Effector memory CD8-positive, alpha-beta T cell (primary cell): ENCODE data around the gene OTUB2.

Experiments used
- ATAC-seq: fragments of 150-1000 bp; cut with Tn5 transposase; replicated peaks from 2 replicates; pipeline ENCODE4 v1.10.0; 2021; ENCODE audit warnings: mild to moderate bottlenecking, moderate library complexity
- DNase-seq, 3 experiments: peaks; one replicate each; pipeline ENCODE4 v3.0.0; 2021
- H3K27ac Mint-ChIP-seq, 2 donors: one replicate each; pipeline ENCODE4 v1.8.0; 2022; ENCODE audit warnings: mild to moderate bottlenecking in 2 of 2, mixed read lengths in 2 of 2, moderate library complexity in 2 of 2
- H3K27me3 Mint-ChIP-seq, 2 donors: one replicate each; pipeline ENCODE4 v1.8.0; 2022; ENCODE audit warnings: mixed read lengths in 2 of 2
- H3K36me3 Mint-ChIP-seq: one replicate; pipeline ENCODE4 v1.8.0; 2022; ENCODE audit warnings: mild to moderate bottlenecking, moderate library complexity, mixed read lengths; ENCODE audit not compliant: insufficient read depth
- H3K4me1 Mint-ChIP-seq, 2 donors: one replicate each; pipeline ENCODE4 v1.8.0; 2022; ENCODE audit warnings: low read depth in 2 of 2, mixed read lengths in 2 of 2
- H3K4me3 Mint-ChIP-seq, 2 donors: one replicate each; pipeline ENCODE4 v1.8.0; 2022; ENCODE audit warnings: mild to moderate bottlenecking in 2 of 2, mixed read lengths in 2 of 2, moderate library complexity in 2 of 2
- H3K9me3 Mint-ChIP-seq, 2 donors: one replicate each; pipeline ENCODE4 v1.8.0; 2022; ENCODE audit warnings: mixed read lengths in 2 of 2

Gene OTUB2

GRCh38 chr14:94043111-94043755 is 17.1 kb downstream of the OTUB2 start:
- peaks cover 93% of the 10 kb centered on the region for H3K36me3 Mint-ChIP-seq
- peak overlapping the region; percentile 46 to 88 for H3K27ac Mint-ChIP-seq
- DNase-seq (no peak), ATAC-seq (no peak)
- peaks cover 0 to 2% of the 10 kb centered on the region in 2 donors for H3K4me1 Mint-ChIP-seq
- no peak overlapping the region for H3K4me3 Mint-ChIP-seq
- no peaks in the 10 kb centered on the region for H3K27me3 Mint-ChIP-seq
- no peaks in the 10 kb centered on the region for H3K9me3 Mint-ChIP-seq

- peaks cover 96% of the 10 kb centered on the region for H3K36me3 Mint-ChIP-seq
- peaks cover 0 to 2% of the 10 kb centered on the region in 2 donors for H3K4me1 Mint-ChIP-seq
- H3K27me3 Mint-ChIP-seq = no peaks in the 10 kb centered on the region
- no peaks in the 10 kb centered on the region for H3K9me3 Mint-ChIP-seq
- DNase-seq (no peak), ATAC-seq (no peak)
- H3K27ac Mint-ChIP-seq = peak overlapping the region; percentile 46 to 88
- H3K4me3 Mint-ChIP-seq = peak overlapping the region in 1 of 2 donors; percentile 9
Observed at GRCh38 chr14:94043756-94044475, 17.8 kb downstream of the OTUB2 start.

GRCh38 chr14:94044476-94045091 is 18.4 kb downstream of the OTUB2 start:
- Mint-ChIP-seq H3K27me3 (no peaks in the 10 kb centered on the region), H3K27ac (peak overlapping the region; percentile 2 to 88), H3K4me1 (peaks cover 0 to 2% of the 10 kb centered on the region in 2 donors), H3K9me3 (no peaks in the 10 kb centered on the region), H3K4me3 (no peak overlapping the region), H3K36me3 (peaks cover 96% of the 10 kb centered on the region)
- ATAC-seq = no peak
- no peak for DNase-seq

GRCh38 chr14:94045101-94045500 is 19.0 kb downstream of the OTUB2 start:
- peaks cover 96% of the 10 kb centered on the region for H3K36me3 Mint-ChIP-seq

GRCh38 chr14:94045563-94046345 is 19.6 kb downstream of the OTUB2 start:
- Mint-ChIP-seq H3K27me3 (no peaks in the 10 kb centered on the region), H3K36me3 (peaks cover 96% of the 10 kb centered on the region), H3K9me3 (no peaks in the 10 kb centered on the region), H3K27ac (peak overlapping the region; percentile 2 to 49), H3K4me1 (peaks cover 0 to 2% of the 10 kb centered on the region in 2 donors), H3K4me3 (peak overlapping the region in 1 of 2 donors; percentile 15)
- ATAC-seq (no peak), DNase-seq (no peak)

More at GRCh38 chr14:94045101-94045500, 19.0 kb downstream of the OTUB2 start:
- Mint-ChIP-seq H3K27ac (peak overlapping the region; percentile 2 to 88), H3K27me3 (no peaks in the 10 kb centered on the region), H3K9me3 (no peaks in the 10 kb centered on the region), H3K4me1 (peaks cover 0 to 2% of the 10 kb centered on the region in 2 donors), H3K4me3 (no peak overlapping the region)
- ATAC-seq = no peak
- no peak for DNase-seq

- H3K27ac Mint-ChIP-seq = peak overlapping the region in 1 of 2 donors; percentile 62
- no peak for ATAC-seq
- H3K9me3 Mint-ChIP-seq = no peaks in the 10 kb centered on the region
- DNase-seq = no peak
- H3K4me1 Mint-ChIP-seq = no peaks in the 10 kb centered on the region
- H3K4me3 Mint-ChIP-seq = no peak overlapping the region
- H3K36me3 Mint-ChIP-seq = peaks cover 100% of the 10 kb centered on the region
- H3K27me3 Mint-ChIP-seq = no peaks in the 10 kb centered on the region
Observed at GRCh38 chr14:94046696-94047250, 20.6 kb downstream of the OTUB2 start.

GRCh38 chr14:94047581-94047980 is 21.4 kb downstream of the OTUB2 start:
- no peaks in the 10 kb centered on the region for H3K27me3 Mint-ChIP-seq
- no peak for DNase-seq
- no peaks in the 10 kb centered on the region for H3K4me1 Mint-ChIP-seq
- no peaks in the 10 kb centered on the region for H3K9me3 Mint-ChIP-seq
- peaks cover 100% of the 10 kb centered on the region for H3K36me3 Mint-ChIP-seq
- H3K27ac Mint-ChIP-seq = peak overlapping the region; percentile 38 to 62
- no peak overlapping the region for H3K4me3 Mint-ChIP-seq
- no peak for ATAC-seq

- peak overlapping the region; percentile 44 to 62 for H3K27ac Mint-ChIP-seq
Observed at GRCh38 chr14:94048691-94049624, 22.8 kb downstream of the OTUB2 start.

GRCh38 chr14:94049625-94050023 is 23.5 kb downstream of the OTUB2 start:
- Mint-ChIP-seq H3K4me1 (peaks cover 0 to 5% of the 10 kb centered on the region in 2 donors), H3K27ac (peak overlapping the region in 1 of 2 donors; percentile 73), H3K36me3 (peaks cover 100% of the 10 kb centered on the region), H3K9me3 (no peaks in the 10 kb centered on the region), H3K4me3 (no peak overlapping the region), H3K27me3 (no peaks in the 10 kb centered on the region)
- ATAC-seq = no peak
- DNase-seq = no peak

More at GRCh38 chr14:94048691-94049624, 22.8 kb downstream of the OTUB2 start:
- H3K4me1 Mint-ChIP-seq = no peaks in the 10 kb centered on the region
- no peaks in the 10 kb centered on the region for H3K27me3 Mint-ChIP-seq
- H3K4me3 Mint-ChIP-seq = no peak overlapping the region
- peaks cover 100% of the 10 kb centered on the region for H3K36me3 Mint-ChIP-seq
- H3K9me3 Mint-ChIP-seq = no peaks in the 10 kb centered on the region
- ATAC-seq = no peak
- DNase-seq = no peak

- Mint-ChIP-seq H3K27ac (peak overlapping the region; percentile 73 to 86), H3K9me3 (no peaks in the 10 kb centered on the region), H3K36me3 (peaks cover 100% of the 10 kb centered on the region)
Observed at GRCh38 chr14:94050231-94050880, 24.2 kb downstream of the OTUB2 start.

GRCh38 chr14:94051115-94051514 is 25.0 kb downstream of the OTUB2 start:
- no peaks in the 10 kb centered on the region for H3K27me3 Mint-ChIP-seq
- H3K27ac Mint-ChIP-seq = peak overlapping the region; percentile 73 to 86
- no peak for ATAC-seq
- H3K4me1 Mint-ChIP-seq = peaks cover 11 to 12% of the 10 kb centered on the region in 2 donors
- H3K9me3 Mint-ChIP-seq = no peaks in the 10 kb centered on the region
- H3K4me3 Mint-ChIP-seq = peak overlapping the region; percentile 12 to 29
- DNase-seq = no peak
- peaks cover 100% of the 10 kb centered on the region for H3K36me3 Mint-ChIP-seq

More at GRCh38 chr14:94050231-94050880, 24.2 kb downstream of the OTUB2 start:
- H3K27me3 Mint-ChIP-seq = no peaks in the 10 kb centered on the region
- H3K4me1 Mint-ChIP-seq = peaks cover 6 to 7% of the 10 kb centered on the region in 2 donors
- ATAC-seq = no peak
- DNase-seq = no peak
- H3K4me3 Mint-ChIP-seq = peak overlapping the region in 1 of 2 donors; percentile 12

GRCh38 chr14:94051779-94052178 is 25.6 kb downstream of the OTUB2 start:
- Mint-ChIP-seq H3K9me3 (no peaks in the 10 kb centered on the region), H3K27ac (peak overlapping the region; percentile 73 to 86), H3K4me3 (no peak overlapping the region), H3K4me1 (peaks cover 16 to 17% of the 10 kb centered on the region in 2 donors), H3K36me3 (peaks cover 100% of the 10 kb centered on the region), H3K27me3 (no peaks in the 10 kb centered on the region)
- DNase-seq (no peak), ATAC-seq (no peak)
